AG08395 (cell line): ENCODE measurements around the gene COL9A3.
A peak's percentile ranks its signal among the peaks of the same experiment; 100 is the strongest.
"Not testable (repeated sequence)": the region's sequence is repeated elsewhere in the genome, so short reads cannot be mapped to it uniquely, and the experiment has no call there.

Source experiments
- DNase-seq: peaks from one replicate; pipeline ENCODE4 v3.0.0; 2012; ENCODE audit warnings: mixed read lengths, low spot score

The COL9A3 gene

GRCh38 chr20:62858058-62858830 is 41.4 kb downstream of the COL9A3 start:
- DNase-seq: no peak

- DNase-seq: no peak
Observed at GRCh38 chr20:62859721-62860120, 42.9 kb downstream of the COL9A3 start.

GRCh38 chr20:62860391-62860923 is 43.6 kb downstream of the COL9A3 start:
- DNase-seq: peak; percentile 26

GRCh38 chr20:62860924-62861691 is 44.3 kb downstream of the COL9A3 start:
- DNase-seq: peak; percentile 26

GRCh38 chr20:62861726-62862336 is 45.0 kb downstream of the COL9A3 start, which contains the start of gene TCFL5:
TSS of gene TCFL5 (minus strand) at chr20:62861822. CDS start at chr20:62861670, 152 bp downstream.
- DNase-seq: peak; percentile 98

GRCh38 chr20:62864207-62864606 is 47.4 kb downstream of the COL9A3 start:
- no peak for DNase-seq

- DNase-seq: no peak
Observed at GRCh38 chr20:62872184-62872847, 55.5 kb downstream of the COL9A3 start.

GRCh38 chr20:62872862-62873261 is 56.0 kb downstream of the COL9A3 start:
- DNase-seq: no peak

GRCh38 chr20:62873280-62873679 is 56.4 kb downstream of the COL9A3 start:
- DNase-seq: no peak

GRCh38 chr20:62873681-62874031 is 56.8 kb downstream of the COL9A3 start:
- not testable (repeated sequence) for DNase-seq

- no peak for DNase-seq
Observed at GRCh38 chr20:62874964-62875344, 58.1 kb downstream of the COL9A3 start.

GRCh38 chr20:62875419-62876361 is 58.8 kb downstream of the COL9A3 start:
- DNase-seq: peak; percentile 90

- DNase-seq: no peak
Observed at GRCh38 chr20:62876501-62876901, 59.7 kb downstream of the COL9A3 start.

- DNase-seq: peak; percentile 67
Observed at GRCh38 chr20:62876902-62877816, 60.3 kb downstream of the COL9A3 start.

GRCh38 chr20:62878244-62879038 is 61.6 kb downstream of the COL9A3 start:
- no peak for DNase-seq

GRCh38 chr20:62879275-62880146 is 62.7 kb downstream of the COL9A3 start:
- no peak for DNase-seq

GRCh38 chr20:62880147-62880934 is 63.5 kb downstream of the COL9A3 start:
- no peak for DNase-seq
